ENCODE data around the gene RNF11. TPM values are rescaled to one million over a fixed set of nuclear protein-coding genes. Genes with fewer than 3 reads are reported as not detected.

Gene RNF11
- polyA plus RNA-seq, 1 donor (not counting 4 experiments of a cell fraction or from before 2014, with no cell fraction given), result 113 TPM

DNA sequence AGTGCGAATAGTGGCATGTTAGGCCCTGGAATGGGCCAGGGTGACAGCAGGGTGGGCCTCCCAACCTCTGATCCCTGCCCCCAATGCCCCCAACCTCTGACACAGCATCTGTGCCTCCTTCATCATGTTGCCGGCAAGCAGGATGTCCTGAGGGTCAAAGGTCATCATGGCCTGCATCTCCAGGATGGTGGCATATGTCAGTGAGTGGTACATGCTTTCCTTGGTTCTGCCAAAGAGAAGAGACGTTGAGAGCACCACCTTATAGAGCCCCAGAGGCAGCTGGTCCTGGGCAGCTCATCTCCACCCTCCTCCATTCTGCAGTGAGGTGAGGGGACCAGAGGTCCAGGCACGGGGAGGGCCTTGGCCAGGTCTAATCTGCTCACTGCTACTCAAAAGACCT, 76.6 kb downstream of the RNF11 start:
- H3K9ac ChIP-seq (ENCODE audit: control insufficient read depth, extremely low read depth, insufficient read depth, low read length), result no peak overlapping the region
- dilution Hi-C loops (cut with MboI; ENCODE audit: extremely low pct_ligation_motif_present, low sequenced_read_pairs), result no loop called here
- H2AFZ ChIP-seq (ENCODE audit: control insufficient read depth, low read length), result no peak overlapping the region
- H3K9me3 ChIP-seq (ENCODE audit: control insufficient read depth, low read depth, low read length), result no peaks in the 10 kb centered on the region
- DNase-seq (ENCODE audit: low read depth, low spot score) (no peak), FAIRE-seq (no peak)
- no peaks in the 10 kb centered on the region for H3K9me1 ChIP-seq (ENCODE audit: control insufficient read depth, extremely low read depth, insufficient read depth, low read length)
- H3K4me3 ChIP-seq (ENCODE audit: control insufficient read depth in 2 of 3, extremely low read depth in 1 of 3, insufficient read depth in 2 of 3, low read depth in 1 of 3, low read length in 3 of 3), result no peak overlapping the region
- no peak for TF ChIP-seq CTCF (optimal IDR thresholded peaks at IDR 0.05 in 1 of 3, IDR thresholded peaks at IDR 0.05 in 1 of 3, conservative IDR thresholded peaks at IDR 0.05 in 1 of 3; ENCODE audit: extremely low read depth in 1 of 3, insufficient read depth in 2 of 3, low read length in 3 of 3)
- TF ChIP-seq EZH2 (IDR thresholded peaks at IDR 0.05; ENCODE audit: low read length), result no peak
- H4K20me1 ChIP-seq (ENCODE audit: control insufficient read depth, extremely low read depth, insufficient read depth, low read length), result no peaks in the 10 kb centered on the region
- H3K27ac ChIP-seq (ENCODE audit: control insufficient read depth, insufficient read depth, low read length), result no peak overlapping the region
- no peak overlapping the region for H3K4me2 ChIP-seq (ENCODE audit: control insufficient read depth, extremely low read depth, insufficient read depth, low read depth, low read length)
- H3K4me1 ChIP-seq (ENCODE audit: control insufficient read depth, extremely low read depth, insufficient read depth, low read length), result peaks cover 21% of the 10 kb centered on the region
- no peaks in the 10 kb centered on the region for H3K27me3 ChIP-seq (ENCODE audit: control insufficient read depth, extremely low read depth, insufficient read depth, low read length)
- H3K36me3 ChIP-seq (ENCODE audit: control insufficient read depth in 2 of 2, extremely low read depth in 1 of 2, insufficient read depth in 2 of 2, low read length in 2 of 2), result no peaks in the 10 kb centered on the region
- no peaks in the 10 kb centered on the region for H3K79me2 ChIP-seq (ENCODE audit: control insufficient read depth, insufficient read depth, low read length)

- Histone ChIP-seq H4K20me1 (ENCODE audit: control insufficient read depth, extremely low read depth, insufficient read depth, low read length) (no peaks in the 10 kb centered on the region), H3K9ac (ENCODE audit: control insufficient read depth, extremely low read depth, insufficient read depth, low read length) (no peak overlapping the region), H3K36me3 (ENCODE audit: control insufficient read depth in 2 of 2, extremely low read depth in 1 of 2, insufficient read depth in 2 of 2, low read length in 2 of 2) (no peaks in the 10 kb centered on the region), H3K79me2 (ENCODE audit: control insufficient read depth, insufficient read depth, low read length) (no peaks in the 10 kb centered on the region), H3K4me3 (ENCODE audit: control insufficient read depth in 2 of 3, extremely low read depth in 1 of 3, insufficient read depth in 2 of 3, low read depth in 1 of 3, low read length in 3 of 3) (no peak overlapping the region), H3K9me3 (ENCODE audit: control insufficient read depth, low read depth, low read length) (no peaks in the 10 kb centered on the region), H3K27me3 (ENCODE audit: control insufficient read depth, extremely low read depth, insufficient read depth, low read length) (no peaks in the 10 kb centered on the region), H2AFZ (ENCODE audit: control insufficient read depth, low read length) (no peak overlapping the region), H3K4me2 (ENCODE audit: control insufficient read depth, extremely low read depth, insufficient read depth, low read depth, low read length) (no peak overlapping the region), H3K27ac (ENCODE audit: control insufficient read depth, insufficient read depth, low read length) (peak overlapping the region; percentile 71), H3K4me1 (ENCODE audit: control insufficient read depth, extremely low read depth, insufficient read depth, low read length) (peaks cover 21% of the 10 kb centered on the region), H3K9me1 (ENCODE audit: control insufficient read depth, extremely low read depth, insufficient read depth, low read length) (no peaks in the 10 kb centered on the region)
- TF ChIP-seq CTCF (optimal IDR thresholded peaks at IDR 0.05 in 1 of 3, IDR thresholded peaks at IDR 0.05 in 1 of 3, conservative IDR thresholded peaks at IDR 0.05 in 1 of 3; ENCODE audit: extremely low read depth in 1 of 3, insufficient read depth in 2 of 3, low read length in 3 of 3) (peak in 2 of 3 experiments; percentile 4 to 22), EZH2 (IDR thresholded peaks at IDR 0.05; ENCODE audit: low read length) (no peak)
- DNase-seq (ENCODE audit: low read depth, low spot score) (no peak), FAIRE-seq (no peak)
- dilution Hi-C loops (cut with MboI; ENCODE audit: extremely low pct_ligation_motif_present, low sequenced_read_pairs), result no loop called here
Observed at GRCh38 chr1:51313268-51313852, 77.3 kb downstream of the RNF11 start.
